Suprapubic skin (tissue), 4 donors: ENCODE measurements around the gene NR2F1. TPM values are rescaled to one million over a fixed set of nuclear protein-coding genes. Genes with fewer than 3 reads are reported as not detected.
"Not testable (repeated sequence)": the region's sequence is repeated elsewhere in the genome, so short reads cannot be mapped to it uniquely, and the experiment has no call there.

Source experiments
- DNase-seq, 2 donors: peaks; one replicate each; pipeline ENCODE4 v3.0.0-alpha.2; 2019; ENCODE audit warnings: low spot score in 2 of 2
- H3K27ac ChIP-seq: fragments of 200-600 bp; sonication (generic); one replicate; pipeline ENCODE4 v1.5.1; 2019
- H3K27me3 ChIP-seq: fragments of 200-600 bp; sonication (generic); one replicate; pipeline ENCODE4 v1.5.1; 2019
- H3K36me3 ChIP-seq: fragments of 200-600 bp; sonication (generic); one replicate; pipeline ENCODE4 v1.5.1; 2019
- H3K4me1 ChIP-seq: fragments of 200-600 bp; sonication (generic); one replicate; pipeline ENCODE4 v1.5.1; 2019
- H3K4me3 ChIP-seq: fragments of 200-600 bp; sonication (generic); one replicate; pipeline ENCODE4 v1.5.1; 2019; ENCODE audit warnings: mild to moderate bottlenecking
- H3K9me3 ChIP-seq: fragments of 200-600 bp; sonication (generic); one replicate; pipeline ENCODE4 v1.5.1; 2019
- CTCF ChIP-seq, 2 donors: fragments of 200-600 bp in 1 of 2; fragments of 450-650 bp in 1 of 2; sonication (generic) in 1 of 2; IDR thresholded peaks; one replicate each; pipeline ENCODE4 v1.5.1; 2016 to 2019; ENCODE audit warnings: antibody characterized with exemption in 2 of 2, mild to moderate bottlenecking in 1 of 2, moderate library complexity in 1 of 2
- EP300 ChIP-seq: sonication (generic); formaldehyde crosslinking; IDR thresholded peaks from one replicate; pipeline ENCODE4 v1.6.1; 2017; ENCODE audit warnings: antibody characterized with exemption
- POLR2A ChIP-seq, 2 donors: fragments of 450-650 bp; IDR thresholded peaks; one replicate each; pipeline ENCODE4 v1.6.1; 2017; ENCODE audit warnings: antibody characterized with exemption in 2 of 2, mild to moderate bottlenecking in 2 of 2, moderate library complexity in 2 of 2
- POLR2AphosphoS5 ChIP-seq, 3 donors: sonication (generic); formaldehyde crosslinking; IDR thresholded peaks; one replicate each; pipeline ENCODE4 v1.6.1; 2017; ENCODE audit warnings: antibody characterized with exemption in 3 of 3
- WGBS: methylation state at CpG from one replicate; pipeline ENCODE4 v1.1.5; 2018; 5-methylcytosine and 5-hydroxymethylcytosine counted together
- total RNA-seq, 4 donors: library from RNA; depleted of rRNA; stranded (reverse); fragments of >200 nt; gene quantifications; one replicate each; pipeline ENCODE4 v1.1.0, GENCODE V29; 2016

Gene NR2F1
- 1 to 10 TPM in 2 of 4 donors, under 1 TPM in 2; 0.49 to 3.1 (median 1.3) TPM for total RNA-seq

DNA sequence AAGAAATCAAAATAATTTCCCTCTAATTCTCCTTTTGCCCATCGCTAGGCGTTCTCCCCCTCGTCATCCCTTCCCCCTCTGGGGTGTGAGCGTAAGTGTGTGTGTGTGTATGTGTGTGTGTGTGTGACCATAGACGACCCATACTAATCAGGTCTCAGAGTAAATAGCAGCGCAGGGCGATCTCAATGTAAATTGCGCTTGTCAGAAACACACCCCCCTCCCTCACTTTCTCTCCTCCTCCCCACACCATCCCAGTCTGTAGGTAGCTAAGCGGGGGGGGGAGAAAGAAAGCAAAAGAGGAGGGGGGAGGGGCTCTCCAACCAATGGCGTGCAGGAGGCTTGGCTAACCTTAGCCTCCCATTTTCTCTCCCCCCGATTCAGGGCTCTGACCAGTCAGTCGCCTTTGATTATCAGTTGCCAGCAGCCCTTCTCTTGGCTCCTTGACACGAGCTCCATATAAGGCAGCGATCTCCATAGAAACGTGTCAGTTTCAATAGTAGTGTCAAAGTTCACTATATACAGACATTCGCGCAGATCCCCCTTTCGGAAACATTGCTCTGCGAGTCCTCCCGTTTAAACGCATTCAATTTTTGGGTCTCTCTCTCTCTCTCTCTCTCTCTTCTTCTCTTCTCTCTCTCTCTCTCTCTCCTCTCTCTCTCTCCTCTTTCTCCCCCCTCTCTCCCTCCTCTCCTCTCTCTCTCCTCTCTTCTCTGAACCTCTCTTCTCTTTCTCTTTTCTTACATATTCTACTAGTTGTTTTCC, at the start of gene NR2F1:
Gene NR2F1 (plus strand): TSS at position 546 of the 762 bp plus-strand sequence. CDS start 1,802 bp downstream, outside the sequence.
- no peaks in the 10 kb centered on the region for H3K9me3 ChIP-seq
- H3K27ac ChIP-seq = no peak within 1 kb of the TSS
- peak within 1 kb of the TSS; percentile 60 for H3K4me3 ChIP-seq
- 5% methylated on average over 21 of the region's 21 CpGs for WGBS
- peaks cover 88% of the 10 kb centered on the region for H3K27me3 ChIP-seq
- peaks cover 56% of the 10 kb centered on the region for H3K4me1 ChIP-seq
- TF ChIP-seq EP300 = no peak
- TF ChIP-seq POLR2A (IDR thresholded peaks at IDR 0.05) = no peak
- TF ChIP-seq CTCF (IDR thresholded peaks at IDR 0.05) = no peak
- no peak for TF ChIP-seq POLR2AphosphoS5 (IDR thresholded peaks at IDR 0.05)
- DNase-seq = no peak
- H3K36me3 ChIP-seq = no peaks in the 10 kb centered on the region

- no peaks in the 10 kb centered on the region for H3K9me3 ChIP-seq
- DNase-seq = no peak
- no peak for TF ChIP-seq POLR2A (IDR thresholded peaks at IDR 0.05)
- no peak for TF ChIP-seq CTCF (IDR thresholded peaks at IDR 0.05)
- TF ChIP-seq POLR2AphosphoS5 (IDR thresholded peaks at IDR 0.05) = no peak
- no peak overlapping the region for H3K4me3 ChIP-seq
- H3K4me1 ChIP-seq = no peaks in the 10 kb centered on the region
- 78% methylated on average over 4 of the region's 4 CpGs for WGBS
- no peaks in the 10 kb centered on the region for H3K36me3 ChIP-seq
- H3K27me3 ChIP-seq = no peaks in the 10 kb centered on the region
- H3K27ac ChIP-seq = no peak overlapping the region
Observed at GRCh38 chr5:93545872-93546271, 37.1 kb upstream of the NR2F1 start.

DNA sequence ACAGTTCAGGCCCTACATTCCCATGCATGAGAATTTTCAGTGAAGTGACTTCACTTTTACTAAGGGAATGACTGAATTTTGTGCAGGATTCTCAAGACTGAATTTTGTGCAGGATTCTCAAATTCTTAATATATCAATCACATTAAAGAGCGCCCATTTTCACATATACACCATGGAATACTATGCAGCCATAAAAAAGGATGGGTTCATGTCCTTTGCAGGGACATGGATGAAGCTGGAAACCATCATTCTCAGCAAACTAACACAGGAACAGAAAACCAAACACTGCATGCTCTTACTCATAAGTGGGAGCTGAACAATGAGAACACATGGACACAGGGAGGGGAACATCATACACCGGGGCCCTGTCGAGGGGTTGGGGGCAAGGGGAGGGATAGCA, 33.4 kb upstream of the NR2F1 start:
- H3K4me3 ChIP-seq, H3K36me3 ChIP-seq, H3K9me3 ChIP-seq, H3K27me3 ChIP-seq, H3K4me1 ChIP-seq, DNase-seq, H3K27ac ChIP-seq: not testable (repeated sequence)
- WGBS = 96% methylated on average over 3 of the region's 3 CpGs

DNA sequence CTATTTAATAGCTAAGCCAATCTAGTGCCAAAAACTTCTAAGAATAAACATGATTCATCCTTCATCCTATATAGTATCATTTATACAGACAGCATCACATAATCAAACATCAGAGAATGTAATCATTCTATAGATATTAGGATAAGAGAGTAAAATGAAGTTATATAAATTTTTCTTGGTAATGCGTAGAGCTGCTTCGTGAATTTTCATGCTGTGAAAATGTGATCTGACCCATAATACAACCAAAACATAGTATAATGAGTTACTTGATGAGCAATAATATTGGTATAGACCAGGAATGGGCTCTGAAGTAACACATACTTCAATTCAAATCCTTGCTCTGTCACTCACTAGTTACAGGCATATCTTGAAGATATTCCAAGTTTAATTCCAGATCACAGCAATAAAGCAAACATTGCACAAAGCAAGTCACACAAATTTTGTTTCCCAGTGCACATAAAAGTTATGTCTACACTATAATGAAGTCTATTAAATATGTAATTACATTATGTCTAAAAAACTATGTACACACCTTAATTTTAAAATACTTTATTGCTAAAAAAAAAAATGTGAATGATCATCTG, 25.9 kb upstream of the NR2F1 start:
- TF ChIP-seq POLR2A (IDR thresholded peaks at IDR 0.05) = no peak
- no peak for TF ChIP-seq EP300
- no peak for TF ChIP-seq CTCF (IDR thresholded peaks at IDR 0.05)
- TF ChIP-seq POLR2AphosphoS5 (IDR thresholded peaks at IDR 0.05) = no peak
- no peak for DNase-seq
- Histone ChIP-seq H3K27ac (no peak overlapping the region), H3K4me3 (no peak overlapping the region), H3K9me3 (no peaks in the 10 kb centered on the region), H3K4me1 (no peaks in the 10 kb centered on the region), H3K27me3 (no peaks in the 10 kb centered on the region), H3K36me3 (no peaks in the 10 kb centered on the region)
- WGBS = 93% methylated on average over 2 of the region's 2 CpGs

DNA sequence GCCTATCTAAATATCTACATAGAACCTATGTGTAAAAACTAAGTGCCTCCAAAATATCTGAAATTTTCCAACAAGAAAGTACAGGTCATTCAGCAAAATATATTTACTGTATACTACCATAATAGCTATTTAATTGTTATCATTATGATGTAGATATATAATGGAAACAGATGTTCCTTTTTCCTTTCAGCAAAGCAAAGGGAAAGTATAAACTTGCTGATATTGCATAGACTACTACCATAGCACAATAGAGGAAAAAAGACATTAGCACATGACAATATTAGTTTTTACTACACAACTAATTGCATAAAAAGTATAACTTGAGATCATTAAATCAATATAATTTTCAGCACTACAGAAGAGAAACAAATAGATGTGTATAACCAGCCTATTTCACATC, 16.9 kb upstream of the NR2F1 start:
- no peak overlapping the region for H3K27ac ChIP-seq
- no peaks in the 10 kb centered on the region for H3K9me3 ChIP-seq
- no peak for TF ChIP-seq POLR2A (IDR thresholded peaks at IDR 0.05)
- TF ChIP-seq CTCF (IDR thresholded peaks at IDR 0.05) = no peak
- TF ChIP-seq EP300 = no peak
- TF ChIP-seq POLR2AphosphoS5 (IDR thresholded peaks at IDR 0.05) = no peak
- no peak for DNase-seq
- peaks cover 8% of the 10 kb centered on the region for H3K4me1 ChIP-seq
- peaks cover 29% of the 10 kb centered on the region for H3K27me3 ChIP-seq
- H3K36me3 ChIP-seq = no peaks in the 10 kb centered on the region
- H3K4me3 ChIP-seq = no peak overlapping the region
